Fibroblast of skin of left quadriceps (primary cell): Measurements from ENCODE around the gene P2RX4.
A peak's percentile ranks its signal among the peaks of the same experiment; 100 is the strongest.
"Not testable (repeated sequence)": the region's sequence is repeated elsewhere in the genome, so short reads cannot be mapped to it uniquely, and the experiment has no call there.

Source experiments
- DNase-seq, 2 experiments: peaks; one replicate each; pipeline ENCODE4 v3.0.0-alpha.2; 2013; ENCODE audit warnings: low read depth in 2 of 2

Gene P2RX4, protein sequence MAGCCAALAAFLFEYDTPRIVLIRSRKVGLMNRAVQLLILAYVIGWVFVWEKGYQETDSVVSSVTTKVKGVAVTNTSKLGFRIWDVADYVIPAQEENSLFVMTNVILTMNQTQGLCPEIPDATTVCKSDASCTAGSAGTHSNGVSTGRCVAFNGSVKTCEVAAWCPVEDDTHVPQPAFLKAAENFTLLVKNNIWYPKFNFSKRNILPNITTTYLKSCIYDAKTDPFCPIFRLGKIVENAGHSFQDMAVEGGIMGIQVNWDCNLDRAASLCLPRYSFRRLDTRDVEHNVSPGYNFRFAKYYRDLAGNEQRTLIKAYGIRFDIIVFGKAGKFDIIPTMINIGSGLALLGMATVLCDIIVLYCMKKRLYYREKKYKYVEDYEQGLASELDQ

DNA sequence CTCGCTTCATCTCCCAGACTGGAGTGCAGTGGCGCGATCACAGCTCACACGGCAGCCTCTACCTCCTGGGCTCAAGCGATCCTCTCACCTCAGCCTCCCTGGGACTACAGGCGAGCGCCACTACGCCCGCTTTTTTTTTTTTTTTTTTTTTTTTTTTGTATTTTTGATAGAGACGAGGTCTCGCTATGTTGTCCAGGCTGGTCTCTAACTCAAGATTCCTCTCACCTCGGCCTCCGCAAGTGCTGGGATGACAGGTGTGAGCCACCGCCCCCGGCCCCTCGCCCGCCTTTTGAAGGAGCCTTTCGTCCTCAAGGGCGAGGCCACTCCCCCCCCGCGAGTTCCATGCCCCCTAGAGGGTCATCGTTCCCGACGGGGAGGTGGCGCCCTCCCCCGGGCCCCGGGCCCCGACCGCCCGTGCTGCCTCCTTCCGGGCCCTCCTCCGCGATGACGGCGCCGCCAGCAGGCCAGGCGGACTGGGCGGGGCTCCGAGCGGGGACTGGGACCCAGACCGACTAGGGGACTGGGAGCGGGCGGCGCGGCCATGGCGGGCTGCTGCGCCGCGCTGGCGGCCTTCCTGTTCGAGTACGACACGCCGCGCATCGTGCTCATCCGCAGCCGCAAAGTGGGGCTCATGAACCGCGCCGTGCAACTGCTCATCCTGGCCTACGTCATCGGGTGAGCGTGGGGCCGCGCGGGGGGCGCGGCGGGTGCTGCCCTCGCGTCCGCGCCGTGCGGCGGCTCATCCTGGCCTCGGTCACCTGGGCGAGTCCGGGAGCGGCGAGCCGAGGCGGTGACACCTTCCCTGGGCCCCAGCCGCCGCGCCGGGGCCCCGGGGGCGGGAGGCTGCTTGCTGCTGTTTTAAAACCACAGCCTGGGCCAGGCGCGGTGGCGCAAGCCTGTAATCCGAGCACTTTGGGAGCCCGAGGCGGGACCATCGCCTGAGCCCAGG, at the start of gene P2RX4:
P2RX4 (plus strand) TSS at position 506 of the 949 bp plus-strand sequence; CDS start at position 542, 36 bp downstream.
- DNase-seq, result peak; percentile 38 to 46

DNA sequence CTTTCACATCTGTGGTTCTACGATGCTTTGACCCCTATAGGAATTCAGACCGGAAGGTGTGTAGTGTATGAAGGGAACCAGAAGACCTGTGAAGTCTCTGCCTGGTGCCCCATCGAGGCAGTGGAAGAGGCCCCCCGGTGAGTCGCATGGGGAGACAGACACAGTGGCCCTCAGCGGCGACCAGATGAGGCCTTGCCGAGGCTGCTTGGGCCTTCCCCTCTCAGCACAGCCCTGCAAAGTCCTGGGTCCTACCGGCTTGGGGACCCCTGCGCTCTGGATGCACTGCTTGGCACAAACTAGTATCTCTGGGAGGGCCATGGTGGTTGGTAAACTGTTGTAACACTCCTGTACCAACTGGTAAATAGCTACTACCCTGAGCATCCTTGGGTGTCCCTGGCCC, 47.5 kb upstream of the P2RX4 start:
- no peak for DNase-seq

DNA sequence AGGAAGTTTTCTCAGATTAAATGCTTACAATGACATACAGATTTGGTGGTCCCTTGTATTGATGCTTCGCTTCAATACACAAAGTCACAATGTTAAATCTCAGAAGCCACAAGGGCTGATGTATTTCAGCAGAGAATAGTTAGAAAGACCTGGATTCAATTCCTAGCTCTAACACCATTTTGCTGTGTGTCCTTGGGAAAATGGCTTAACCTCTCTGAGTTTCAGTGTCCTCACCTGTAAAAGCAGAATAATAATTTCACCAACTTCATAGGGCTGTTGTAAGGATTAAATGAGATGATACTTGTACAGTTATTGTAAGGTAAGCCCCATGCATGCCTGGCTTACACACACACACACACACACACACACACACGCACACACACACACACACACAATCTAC, 46.9 kb upstream of the P2RX4 start:
- no peak for DNase-seq

DNA sequence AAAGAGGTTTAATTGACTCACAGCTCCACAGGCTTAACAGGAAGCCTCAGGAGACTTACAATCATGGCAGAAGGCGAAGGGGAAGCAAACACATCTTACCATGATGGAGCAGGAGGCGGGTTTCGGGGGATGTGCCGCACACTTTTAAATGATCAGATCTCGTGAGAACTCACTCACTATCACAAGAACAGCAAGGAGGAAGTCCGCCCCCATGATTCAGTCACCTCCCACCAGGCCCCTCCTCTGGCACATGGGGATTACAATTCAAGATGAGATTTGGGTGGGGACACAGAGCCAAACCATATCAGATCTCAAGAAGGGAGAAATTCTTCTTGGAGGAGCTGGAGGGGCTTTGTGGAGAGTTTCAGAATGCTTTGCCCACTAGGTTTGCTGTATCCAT, 45.1 kb upstream of the P2RX4 start:
- not testable (repeated sequence) for DNase-seq

DNA sequence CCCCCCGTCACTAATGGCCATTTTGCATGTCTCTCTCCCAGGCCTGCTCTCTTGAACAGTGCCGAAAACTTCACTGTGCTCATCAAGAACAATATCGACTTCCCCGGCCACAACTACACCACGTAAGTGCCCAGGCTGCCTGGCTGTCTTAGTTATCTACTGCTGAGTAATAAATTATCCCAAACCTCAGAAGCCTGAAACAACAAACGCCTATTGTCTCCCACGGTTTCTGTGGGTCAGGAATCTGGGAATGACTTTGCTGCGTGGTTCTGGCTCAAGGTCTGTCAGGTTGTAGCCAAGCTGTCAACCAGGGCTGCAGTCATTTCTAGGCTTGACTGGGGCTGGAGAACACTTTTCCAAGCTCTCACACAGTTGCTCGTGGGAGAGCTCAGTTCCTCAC, 44.6 kb upstream of the P2RX4 start:
- DNase-seq, result no peak

DNA sequence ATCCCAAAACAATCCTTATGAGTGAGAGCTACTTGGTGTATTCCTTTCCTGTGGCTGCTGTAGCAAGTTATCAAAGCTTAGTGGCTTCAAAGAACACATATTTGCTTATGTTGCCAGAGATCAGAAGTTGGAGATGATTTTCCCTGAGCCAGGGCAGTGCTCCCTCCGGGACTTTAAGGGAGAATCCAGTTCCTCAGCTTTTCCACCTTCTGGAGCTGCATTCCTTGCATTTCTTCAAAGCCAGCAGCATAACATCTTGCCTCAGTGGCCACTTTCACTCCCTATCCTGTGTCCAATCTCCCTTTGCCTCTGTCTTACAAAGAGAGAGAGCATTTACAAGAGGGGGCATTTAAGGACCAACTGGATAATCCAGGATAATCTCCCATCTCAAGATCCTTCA, 43.6 kb upstream of the P2RX4 start:
- no peak for DNase-seq

DNA sequence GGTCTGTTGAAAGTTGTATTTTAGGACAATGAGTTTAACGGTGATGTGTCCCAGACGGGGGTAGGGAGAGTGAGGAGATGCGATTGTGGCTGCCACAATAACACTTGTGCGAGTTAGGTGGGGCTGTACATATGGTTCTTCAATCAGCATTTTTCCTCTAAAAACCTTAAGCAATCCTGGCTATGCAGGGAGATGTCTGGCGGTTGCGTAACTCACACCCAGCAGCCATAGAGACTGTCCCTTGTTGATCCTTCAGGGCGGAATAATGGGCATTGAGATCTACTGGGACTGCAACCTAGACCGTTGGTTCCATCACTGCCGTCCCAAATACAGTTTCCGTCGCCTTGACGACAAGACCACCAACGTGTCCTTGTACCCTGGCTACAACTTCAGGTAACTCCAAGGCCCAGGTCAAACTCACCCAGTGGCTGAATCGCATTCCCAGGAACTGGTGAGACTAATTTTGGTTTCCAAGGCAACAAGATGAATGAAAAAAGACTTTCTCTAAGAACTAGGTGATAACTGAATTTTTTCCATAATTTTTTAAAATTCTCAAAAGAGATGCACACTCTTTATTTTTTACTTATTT, 42.6 kb upstream of the P2RX4 start:
- no peak for DNase-seq

DNA sequence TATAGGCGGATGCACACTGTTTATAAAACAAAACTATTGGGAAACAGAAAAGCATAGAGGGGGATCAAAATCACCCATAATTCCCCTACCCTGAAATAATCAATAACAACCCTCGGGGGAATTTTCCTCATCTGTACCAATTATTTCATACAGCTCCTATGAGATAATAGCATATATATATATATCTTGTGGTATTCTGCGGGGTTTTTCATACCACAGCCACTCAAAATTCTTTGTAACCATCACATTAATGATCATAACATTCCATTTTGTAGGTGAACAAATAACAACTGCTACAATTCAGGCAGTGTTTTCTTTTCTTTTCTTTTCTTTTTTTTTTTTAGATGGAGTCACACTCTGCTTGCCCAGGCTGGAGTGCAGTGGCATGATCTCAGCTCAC, 42.0 kb upstream of the P2RX4 start:
- DNase-seq, result no peak

DNA sequence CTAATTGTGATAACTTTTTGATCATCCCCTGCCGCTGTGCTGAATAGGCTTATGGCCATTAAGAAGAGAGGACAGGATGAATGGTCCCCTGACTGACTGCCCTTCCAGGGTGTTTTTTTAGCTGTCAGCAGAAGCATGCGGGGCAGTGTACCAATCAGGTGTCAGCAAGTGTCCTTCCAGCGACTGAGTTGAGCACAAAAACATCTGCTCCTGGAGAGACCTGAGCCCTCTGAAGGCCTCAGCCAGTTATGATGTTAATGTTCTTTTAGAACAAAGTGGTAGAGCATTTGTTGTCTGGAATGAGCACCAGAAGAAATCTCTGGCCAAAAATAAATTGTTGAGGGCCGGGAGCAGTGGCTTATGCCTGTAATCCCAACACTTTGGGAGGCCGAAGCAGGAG, 39.8 kb upstream of the P2RX4 start:
- DNase-seq, result no peak

DNA sequence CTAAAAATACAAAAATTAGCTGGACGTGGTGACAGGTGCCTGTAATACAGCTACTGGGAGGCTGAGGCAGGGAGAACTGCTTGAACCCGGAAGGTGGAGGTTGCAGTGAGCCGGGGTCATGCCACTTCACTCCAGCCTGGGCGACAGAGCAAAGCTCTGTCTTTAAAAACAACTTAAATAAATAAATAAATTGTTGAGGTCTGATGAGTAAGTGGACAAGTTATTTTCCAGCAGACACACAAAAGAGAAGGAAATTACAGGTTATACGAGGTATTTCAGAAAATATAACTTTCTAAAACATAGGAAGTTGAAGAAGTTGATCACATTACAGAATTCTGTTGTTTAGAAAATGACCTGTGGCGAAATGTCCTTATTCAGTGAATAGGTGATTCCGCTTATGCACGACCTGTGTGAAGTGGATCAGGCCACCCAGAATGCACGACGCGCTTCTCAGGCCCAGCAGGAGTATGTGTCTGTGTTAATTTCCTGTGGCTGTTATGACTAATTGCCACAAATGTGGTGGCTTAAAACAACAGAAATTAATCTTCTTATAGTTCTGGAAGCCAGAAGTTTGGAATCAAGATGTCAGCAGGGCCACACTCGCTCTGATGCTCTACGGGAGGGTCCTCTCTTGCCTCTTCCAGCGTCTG, 39.2 kb upstream of the P2RX4 start:
- DNase-seq, result no peak

DNA sequence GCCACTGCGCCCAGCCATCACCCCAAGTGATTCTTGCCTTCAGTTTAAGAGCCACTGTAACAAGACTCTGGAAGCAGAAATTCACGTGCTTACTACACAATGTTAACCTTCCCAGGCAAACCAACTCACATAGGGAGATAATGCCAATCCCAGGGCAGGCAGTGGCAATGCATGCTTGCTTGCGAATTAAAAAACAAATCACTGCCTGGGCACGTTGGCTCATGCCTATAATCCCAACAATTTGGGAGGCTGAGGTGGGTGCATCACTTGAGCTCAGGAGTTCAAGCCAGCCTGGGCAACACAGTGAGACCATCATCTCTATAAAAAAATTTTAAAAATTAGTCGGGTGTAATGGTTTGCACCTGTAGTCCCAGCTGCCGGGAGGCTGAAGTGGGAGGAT, 37.8 kb upstream of the P2RX4 start:
- no peak for DNase-seq

DNA sequence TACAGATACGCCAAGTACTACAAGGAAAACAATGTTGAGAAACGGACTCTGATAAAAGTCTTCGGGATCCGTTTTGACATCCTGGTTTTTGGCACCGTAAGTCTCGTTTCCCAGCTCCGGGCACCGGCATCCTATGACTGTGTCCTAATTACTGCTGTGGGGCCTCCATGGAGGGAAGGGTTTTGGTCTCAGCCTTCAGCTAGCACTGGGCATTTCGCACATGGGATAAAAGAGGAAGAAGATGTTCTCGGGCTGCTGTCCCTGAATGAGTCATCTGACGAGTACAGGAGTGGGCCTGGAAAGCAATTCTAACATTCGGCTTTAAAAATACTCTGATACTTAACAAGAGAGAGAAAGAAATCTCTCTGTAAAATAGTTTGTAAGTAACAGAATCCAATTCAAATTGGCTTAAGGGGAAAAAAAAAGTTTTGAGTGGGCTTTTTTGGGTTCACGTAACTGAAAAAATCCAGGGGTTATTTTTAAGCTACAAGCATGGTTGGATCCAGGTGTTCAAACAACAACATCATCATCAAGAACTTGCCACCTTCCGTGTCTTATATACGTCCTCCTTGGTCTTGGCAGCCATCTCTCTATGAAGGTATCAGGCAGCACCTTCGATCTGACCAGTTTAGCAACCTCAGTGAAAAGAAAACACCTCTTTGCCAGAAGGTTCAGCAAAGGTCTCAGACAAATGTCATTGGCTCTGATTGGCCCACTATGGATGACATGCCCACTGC, 34.4 kb upstream of the P2RX4 start:
- no peak for DNase-seq

DNA sequence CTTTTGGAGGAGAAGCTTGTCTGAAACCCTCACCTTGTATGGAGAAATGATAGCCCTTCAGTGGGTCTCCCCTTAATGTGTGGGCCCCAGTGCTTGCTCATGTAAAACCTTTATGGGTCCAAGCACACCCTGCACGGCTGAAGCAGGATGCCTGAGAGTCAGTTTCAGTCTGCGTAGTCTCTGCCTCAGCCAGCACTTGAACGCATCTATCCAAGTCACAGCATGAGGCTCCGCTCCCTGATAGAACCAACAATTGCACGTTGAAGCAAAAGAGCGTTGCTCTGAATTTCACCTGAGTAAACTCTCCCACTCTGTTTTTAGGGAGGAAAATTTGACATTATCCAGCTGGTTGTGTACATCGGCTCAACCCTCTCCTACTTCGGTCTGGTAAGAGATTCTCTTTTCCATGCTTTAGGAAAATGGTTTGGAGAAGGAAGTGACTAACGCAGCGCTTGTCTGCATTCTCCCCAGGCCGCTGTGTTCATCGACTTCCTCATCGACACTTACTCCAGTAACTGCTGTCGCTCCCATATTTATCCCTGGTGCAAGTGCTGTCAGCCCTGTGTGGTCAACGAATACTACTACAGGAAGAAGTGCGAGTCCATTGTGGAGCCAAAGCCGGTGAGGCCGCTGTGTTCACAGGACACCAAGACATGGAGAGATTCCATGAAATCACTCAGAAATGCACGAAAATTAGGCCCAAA, 33.0 kb upstream of the P2RX4 start:
- no peak for DNase-seq

DNA sequence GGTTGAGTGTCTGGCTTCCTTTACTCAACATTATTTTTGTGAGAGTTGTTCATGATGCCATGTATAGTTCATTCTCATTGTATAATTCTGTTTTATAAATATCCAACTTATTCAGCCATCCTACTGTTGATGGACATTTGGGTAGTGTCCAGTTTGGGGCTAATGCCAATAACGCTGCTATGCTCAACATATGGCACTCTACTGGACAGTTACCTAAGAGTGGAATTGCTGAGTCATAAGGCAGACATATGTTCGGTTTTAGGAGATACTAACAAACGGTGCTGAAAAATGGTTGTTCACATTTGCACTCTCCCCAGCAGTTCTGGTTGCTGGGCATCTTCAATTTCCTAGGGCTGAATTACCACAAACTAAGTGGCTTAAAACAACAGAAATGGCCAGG, 28.7 kb upstream of the P2RX4 start:
- DNase-seq, result no peak

DNA sequence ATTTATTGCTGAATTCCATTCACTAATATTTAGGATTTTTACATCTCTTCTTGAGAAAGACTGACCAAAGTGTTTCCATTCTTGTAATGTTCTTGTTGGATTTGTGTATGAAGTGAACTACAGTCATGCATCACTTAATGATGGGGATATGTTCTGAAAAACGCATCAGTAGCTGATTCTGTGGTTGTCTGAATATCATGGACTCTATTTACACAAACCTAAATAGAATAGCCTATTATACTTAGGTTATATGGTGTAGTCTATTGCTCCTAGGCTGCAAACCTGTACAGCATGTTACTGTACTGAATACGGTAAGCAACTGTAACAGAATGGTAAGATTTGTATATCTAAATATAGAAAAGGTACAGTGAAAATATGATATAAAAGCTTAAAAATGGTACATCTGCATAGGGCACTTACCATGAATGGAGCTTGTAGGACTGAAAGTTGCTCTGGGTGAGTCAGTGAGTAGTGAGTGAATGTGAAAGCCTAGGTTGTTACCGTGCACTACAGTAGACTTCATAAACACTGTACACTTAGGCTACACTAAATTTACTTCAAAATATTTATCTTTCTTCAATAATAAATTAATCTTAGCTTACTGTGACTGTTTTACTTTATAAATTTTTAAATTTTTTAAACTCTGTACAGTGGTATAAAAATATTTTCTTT, 27.6 kb upstream of the P2RX4 start:
- DNase-seq, result no peak

DNA sequence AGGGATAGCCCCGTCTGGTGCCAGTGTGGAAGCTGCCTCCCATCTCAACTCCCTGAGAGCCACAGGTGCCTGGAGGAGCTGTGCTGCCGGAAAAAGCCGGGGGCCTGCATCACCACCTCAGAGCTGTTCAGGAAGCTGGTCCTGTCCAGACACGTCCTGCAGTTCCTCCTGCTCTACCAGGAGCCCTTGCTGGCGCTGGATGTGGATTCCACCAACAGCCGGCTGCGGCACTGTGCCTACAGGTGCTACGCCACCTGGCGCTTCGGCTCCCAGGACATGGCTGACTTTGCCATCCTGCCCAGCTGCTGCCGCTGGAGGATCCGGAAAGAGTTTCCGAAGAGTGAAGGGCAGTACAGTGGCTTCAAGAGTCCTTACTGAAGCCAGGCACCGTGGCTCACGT, 25.5 kb upstream of the P2RX4 start:
- no peak for DNase-seq

DNA sequence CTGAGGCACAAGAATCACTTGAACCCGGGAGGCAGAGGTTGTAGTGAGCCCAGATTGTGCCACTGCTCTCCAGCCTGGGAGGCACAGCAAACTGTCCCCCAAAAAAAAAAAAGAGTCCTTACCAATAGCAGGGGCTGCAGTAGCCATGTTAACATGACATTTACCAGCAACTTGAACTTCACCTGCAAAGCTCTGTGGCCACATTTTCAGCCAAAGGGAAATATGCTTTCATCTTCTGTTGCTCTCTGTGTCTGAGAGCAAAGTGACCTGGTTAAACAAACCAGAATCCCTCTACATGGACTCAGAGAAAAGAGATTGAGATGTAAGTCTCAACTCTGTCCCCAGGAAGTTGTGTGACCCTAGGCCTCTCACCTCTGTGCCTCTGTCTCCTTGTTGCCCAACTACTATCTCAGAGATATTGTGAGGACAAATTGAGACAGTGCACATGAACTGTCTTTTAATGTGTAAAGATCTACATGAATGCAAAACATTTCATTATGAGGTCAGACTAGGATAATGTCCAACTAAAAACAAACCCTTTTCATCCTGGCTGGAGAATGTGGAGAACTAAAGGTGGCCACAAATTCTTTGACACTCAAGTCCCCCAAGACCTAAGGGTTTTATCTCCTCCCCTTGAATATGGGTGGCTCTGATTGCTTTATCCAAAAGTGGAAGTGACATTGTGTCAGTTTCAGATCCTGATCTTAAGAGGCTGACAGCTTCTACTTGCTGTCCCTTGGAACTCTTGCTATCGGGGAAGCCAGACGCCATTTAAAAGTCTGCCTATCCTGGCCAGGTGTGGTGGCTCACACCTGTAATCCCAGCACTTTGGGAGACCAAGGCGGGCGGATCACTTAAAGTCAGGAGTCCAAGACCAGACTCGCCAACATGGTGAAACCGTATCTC, 24.7 kb upstream of the P2RX4 start:
- DNase-seq, result no peak

DNA sequence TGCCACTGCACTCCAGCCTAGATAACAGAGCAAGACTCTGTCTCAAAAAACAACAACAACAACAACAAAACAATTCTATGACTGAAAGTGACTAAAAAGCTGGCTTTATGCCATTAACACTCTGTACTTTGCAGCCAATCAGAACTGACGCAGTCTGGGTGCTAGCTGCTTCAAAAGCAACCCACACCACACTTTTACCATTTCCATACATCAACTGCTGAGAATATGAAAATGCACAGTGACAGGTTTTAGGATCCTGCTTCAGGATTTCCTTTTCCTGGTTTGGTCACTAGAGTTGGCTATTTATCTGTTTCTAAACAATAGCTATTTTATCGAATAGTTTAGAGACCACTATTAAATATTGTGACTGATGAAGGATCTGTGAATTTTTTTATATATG, 23.1 kb upstream of the P2RX4 start:
- no peak for DNase-seq

DNA sequence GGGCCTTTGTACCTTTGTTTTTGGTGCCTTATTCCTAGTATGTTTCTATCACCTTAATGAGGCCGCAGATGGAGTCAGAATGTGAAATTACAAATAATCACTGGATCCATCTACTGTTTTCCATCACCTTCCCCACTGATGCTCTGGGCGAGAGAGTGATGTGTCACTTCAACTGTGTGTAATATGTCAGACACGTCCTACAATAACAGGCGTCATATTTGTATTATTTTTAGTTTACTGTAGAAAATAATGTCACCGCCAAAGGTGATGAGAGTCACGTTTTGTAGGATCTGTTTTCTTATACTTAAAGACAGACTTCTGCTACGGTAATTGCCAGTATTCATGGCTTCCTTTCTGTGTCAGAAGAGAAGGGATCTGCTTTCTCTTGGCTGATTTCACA, 22.4 kb upstream of the P2RX4 start:
- DNase-seq, result no peak
